Activated B cell treated with CpG ODN at 0.5 μM for 24 hours (primary cell): ENCODE measurements around the gene KRTAP10-11. TPM values are rescaled to one million over a fixed set of nuclear protein-coding genes. Genes with fewer than 3 reads are reported as not detected.
"Not testable (repeated sequence)": the region's sequence is repeated elsewhere in the genome, so short reads cannot be mapped to it uniquely, and the experiment has no call there.

Experiments used
- ATAC-seq: fragments of 200-7000 bp; cut with Tn5 transposase; one replicate; pipeline ENCODE4 v1.10.0; 2021; ENCODE audit warnings: low read depth, mild to moderate bottlenecking, moderate library complexity
- CTCF ChIA-PET: fragments of 350-600 bp; sonication (Branson Sonifier 250); formaldehyde crosslinking; loops from one replicate; lab custom pipeline; 2021; ENCODE audit warnings: antibody characterized with exemption; lab: Charles Lee
- POLR2A ChIA-PET: fragments of 350-600 bp; sonication (Branson Sonifier 250); formaldehyde crosslinking; loops from one replicate; lab custom pipeline; 2021; ENCODE audit warnings: antibody characterized with exemption; lab: Charles Lee
- DNase-seq: peaks from one replicate; pipeline ENCODE4 v3.0.0; 2022
- H3K27ac Mint-ChIP-seq: one replicate; pipeline ENCODE4 v1.8.0; 2020; ENCODE audit warnings: mixed read lengths
- H3K27me3 Mint-ChIP-seq: one replicate; pipeline ENCODE4 v1.8.0; 2021; ENCODE audit warnings: mixed read lengths
- H3K36me3 Mint-ChIP-seq: one replicate; pipeline ENCODE4 v1.8.0; 2021; ENCODE audit warnings: low read depth, mixed read lengths
- H3K4me1 Mint-ChIP-seq: one replicate; pipeline ENCODE4 v1.8.0; 2021; ENCODE audit warnings: mixed read lengths
- H3K4me3 Mint-ChIP-seq: one replicate; pipeline ENCODE4 v1.8.0; 2020; ENCODE audit warnings: mild to moderate bottlenecking, mixed read lengths
- H3K9me3 Mint-ChIP-seq: one replicate; pipeline ENCODE4 v1.8.0; 2020; ENCODE audit warnings: mixed read lengths
- CTCF ChIP-seq: fragments of 200-600 bp; IDR thresholded peaks from one replicate; pipeline ENCODE4 v1.8.0; 2022; ENCODE audit warnings: antibody characterized with exemption, mild to moderate bottlenecking
- intact Hi-C: fragments of 100-400 bp; cut with micrococcal nuclease; formaldehyde crosslinking; loops from one replicate; pipeline ENCODE4 v1.15.1; 2024
- total RNA-seq: library from RNA; stranded (reverse); gene quantifications from 2 replicates; pipeline ENCODE4 v1.2.3, GENCODE V29; 2022

The KRTAP10-11 gene
- total RNA-seq, 1 donor from 2014 or later: not detected

GRCh38 chr21:44684483-44684882, 38.3 kb downstream of the KRTAP10-11 start:
- DNase-seq (no peak), ATAC-seq (no peak)
- no peaks in the 10 kb centered on the region for H3K9me3 Mint-ChIP-seq
- peaks cover 43% of the 10 kb centered on the region for H3K27me3 Mint-ChIP-seq
- intact Hi-C loops: no loop called here
- ChIA-PET CTCF (no interaction called here), POLR2A (no interaction called here)
- TF ChIP-seq CTCF: no peak
- H3K27ac Mint-ChIP-seq: no peak overlapping the region
- no peaks in the 10 kb centered on the region for H3K36me3 Mint-ChIP-seq
- H3K4me1 Mint-ChIP-seq: no peaks in the 10 kb centered on the region
- no peak overlapping the region for H3K4me3 Mint-ChIP-seq

DNA sequence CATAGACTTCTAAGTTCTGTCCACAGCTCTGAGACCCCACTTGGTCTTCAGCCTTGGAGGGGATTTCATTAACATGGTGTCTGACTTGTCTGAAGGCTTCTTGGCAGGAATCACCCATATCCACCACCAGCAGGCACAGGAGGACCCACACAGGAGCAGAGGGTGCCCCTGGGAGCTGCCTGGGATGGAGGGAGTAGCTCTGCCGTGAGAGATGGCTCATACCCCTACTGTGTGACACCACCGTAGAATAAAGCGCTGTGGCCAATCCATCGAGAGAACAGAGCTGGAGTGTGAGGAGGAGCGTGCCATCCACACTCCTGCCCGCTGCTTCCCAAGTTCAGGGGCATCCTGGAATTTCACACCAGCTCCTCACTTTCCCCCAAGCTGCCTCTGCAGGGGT, 38.8 kb downstream of the KRTAP10-11 start:
- intact Hi-C loops, H3K4me1 Mint-ChIP-seq, H3K4me3 Mint-ChIP-seq, ATAC-seq, POLR2A ChIA-PET, H3K36me3 Mint-ChIP-seq, H3K9me3 Mint-ChIP-seq, DNase-seq, CTCF ChIA-PET, H3K27ac Mint-ChIP-seq: not testable (repeated sequence)
- peaks cover 40% of the 10 kb centered on the region for H3K27me3 Mint-ChIP-seq

DNA sequence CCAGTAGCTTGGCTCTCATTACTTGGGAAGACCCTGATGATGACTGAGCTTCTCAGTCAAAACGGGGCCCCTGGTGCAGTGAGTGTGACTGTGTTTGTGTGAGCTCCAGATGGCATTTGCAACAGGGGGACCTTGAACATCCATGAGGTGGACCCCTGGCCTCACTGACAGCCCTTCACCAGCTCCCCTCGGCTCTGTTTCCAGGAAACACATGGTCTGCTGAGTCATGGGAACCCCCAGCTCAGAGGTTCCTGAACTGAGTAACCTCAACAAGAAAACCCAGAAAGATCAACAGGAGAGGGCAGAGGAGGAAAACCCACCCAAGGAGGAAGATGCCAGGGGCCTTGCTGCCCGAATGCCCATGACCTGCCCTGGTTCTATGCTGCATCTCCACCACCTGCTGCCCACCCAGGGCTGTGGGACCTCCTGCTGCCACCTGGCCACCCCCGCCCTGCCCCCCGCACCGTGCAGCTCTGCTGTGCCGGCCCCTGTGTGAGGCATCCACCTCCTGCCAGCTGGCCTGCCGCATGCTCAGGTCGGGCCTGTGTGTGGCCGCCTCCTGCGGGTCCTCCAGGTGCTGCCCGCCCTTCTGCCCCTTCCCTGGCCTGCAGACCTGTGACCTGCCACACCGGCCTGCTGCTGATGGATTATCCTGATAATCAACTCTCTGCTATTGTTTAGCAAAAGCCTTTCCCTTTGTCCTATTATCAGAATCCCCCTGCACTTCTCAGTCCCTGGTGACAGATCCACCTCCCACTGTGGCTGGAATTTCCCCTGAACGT, 40.0 kb downstream of the KRTAP10-11 start:
- peaks cover 34% of the 10 kb centered on the region for H3K27me3 Mint-ChIP-seq
- CTCF ChIA-PET: no interaction called here
- no peaks in the 10 kb centered on the region for H3K4me1 Mint-ChIP-seq
- POLR2A ChIA-PET: no interaction called here
- no peaks in the 10 kb centered on the region for H3K36me3 Mint-ChIP-seq
- intact Hi-C loops: no loop called here
- no peaks in the 10 kb centered on the region for H3K9me3 Mint-ChIP-seq
- ATAC-seq (no peak), DNase-seq (no peak)
- no peak for TF ChIP-seq CTCF
- H3K27ac Mint-ChIP-seq: no peak overlapping the region
- no peak overlapping the region for H3K4me3 Mint-ChIP-seq

DNA sequence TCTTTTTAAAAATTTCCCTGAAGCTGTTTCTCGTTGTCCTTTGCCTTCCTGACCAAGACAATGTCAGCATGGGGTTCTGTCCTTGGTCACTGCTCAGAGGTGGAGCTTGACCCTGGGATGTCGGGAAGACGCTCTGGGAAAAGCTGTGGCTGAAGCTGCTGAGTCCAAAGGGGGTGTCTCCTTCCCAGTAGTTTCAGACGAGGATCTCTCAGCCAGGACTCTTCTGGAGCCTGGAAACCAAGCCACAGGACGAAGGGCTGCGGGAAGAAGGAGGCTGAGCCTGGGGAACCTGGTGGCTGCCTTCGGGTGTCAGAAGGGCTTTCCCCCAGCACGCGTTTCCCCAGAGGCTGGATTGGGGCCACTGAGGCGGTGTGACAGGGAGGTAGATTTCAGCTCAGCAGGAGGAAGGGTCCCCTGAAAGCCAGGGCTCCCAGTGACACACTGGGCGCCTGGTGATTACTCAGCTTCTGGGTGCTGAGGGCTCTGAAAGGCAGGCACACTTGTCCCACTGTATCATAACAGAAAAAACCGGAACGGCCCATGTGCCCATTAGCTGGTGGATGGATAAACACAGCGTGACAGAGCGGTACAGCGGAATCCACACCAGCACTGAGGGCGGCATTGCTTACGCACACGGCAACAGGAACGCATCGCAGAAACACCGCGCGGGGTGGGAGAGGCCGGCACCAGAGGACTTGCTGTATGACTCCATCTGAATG, 40.8 kb downstream of the KRTAP10-11 start:
- H3K4me1 Mint-ChIP-seq: no peaks in the 10 kb centered on the region
- no peaks in the 10 kb centered on the region for H3K9me3 Mint-ChIP-seq
- no peak for DNase-seq
- no peak overlapping the region for H3K4me3 Mint-ChIP-seq
- H3K27me3 Mint-ChIP-seq: peaks cover 32% of the 10 kb centered on the region
- no peaks in the 10 kb centered on the region for H3K36me3 Mint-ChIP-seq
- no peak for TF ChIP-seq CTCF
- intact Hi-C loops: no loop called here
- ATAC-seq: no peak
- no peak overlapping the region for H3K27ac Mint-ChIP-seq
- POLR2A ChIA-PET: no interaction called here
- CTCF ChIA-PET: no interaction called here

- no peak for TF ChIP-seq CTCF
- H3K36me3 Mint-ChIP-seq: no peaks in the 10 kb centered on the region
- ATAC-seq: no peak
- DNase-seq: no peak
- no peak overlapping the region for H3K4me3 Mint-ChIP-seq
- POLR2A ChIA-PET: no interaction called here
- H3K9me3 Mint-ChIP-seq: peaks cover 7% of the 10 kb centered on the region
- intact Hi-C loops: no loop called here
- CTCF ChIA-PET: no interaction called here
- peaks cover 26% of the 10 kb centered on the region for H3K27me3 Mint-ChIP-seq
- H3K27ac Mint-ChIP-seq: no peak overlapping the region
- H3K4me1 Mint-ChIP-seq: no peaks in the 10 kb centered on the region
Observed at GRCh38 chr21:44687671-44688070, 41.5 kb downstream of the KRTAP10-11 start.

DNA sequence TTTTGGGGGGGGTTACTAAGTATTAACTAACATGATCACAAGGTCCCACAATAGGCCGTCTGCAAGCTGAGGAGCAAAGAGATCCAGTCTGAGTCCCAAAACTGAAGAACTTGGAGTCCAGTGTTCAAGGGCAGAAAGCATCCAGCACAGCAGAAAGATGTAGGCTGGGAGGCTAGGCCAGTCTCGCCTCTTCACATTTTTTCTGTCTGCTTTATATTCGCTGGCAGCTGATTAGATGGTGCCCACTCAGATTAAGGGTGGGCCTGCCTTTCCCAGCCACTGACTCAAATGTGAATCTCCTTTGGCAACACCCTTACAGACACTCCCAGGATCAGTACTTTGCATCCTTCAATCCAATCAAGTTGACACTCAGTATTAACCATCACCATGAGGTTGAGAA, 43.5 kb downstream of the KRTAP10-11 start:
- H3K27ac Mint-ChIP-seq, H3K4me3 Mint-ChIP-seq, POLR2A ChIA-PET, intact Hi-C loops, H3K4me1 Mint-ChIP-seq, DNase-seq, H3K36me3 Mint-ChIP-seq, ATAC-seq, CTCF ChIA-PET: not testable (repeated sequence)
- Mint-ChIP-seq H3K27me3 (peaks cover 24% of the 10 kb centered on the region), H3K9me3 (peaks cover 15% of the 10 kb centered on the region)
